Measurements from ENCODE around the gene ATL3.

- TF ChIP-seq EZH2phosphoT487 (IDR thresholded peaks at IDR 0.05; ENCODE audit: low read depth) (no peak), CTCF (IDR thresholded peaks at IDR 0.05; ENCODE audit: low read depth, low read length) (no peak)
Observed at GRCh38 chr11:63705526-63705925, 34.4 kb upstream of the ATL3 start.

Data from OCI-LY3 (cell line).